Measurements from ENCODE around the gene DENND1A. TPM values are rescaled to one million over a fixed set of nuclear protein-coding genes. Genes with fewer than 3 reads are reported as not detected.

The DENND1A gene
- total RNA-seq, 1 experiment from 2014 or later, result 13.0 TPM

GRCh38 chr9:123417289-123418051, 512.5 kb downstream of the DENND1A start:
- H3K36me3 Mint-ChIP-seq (ENCODE audit: insufficient read depth, unreplicated experiment), result peaks cover 9% of the 10 kb centered on the region
- no TSS peak for BruUV-seq (replicated peaks)
- H3K27ac Mint-ChIP-seq (ENCODE audit: unreplicated experiment), result no peak overlapping the region
- H3K4me1 Mint-ChIP-seq (ENCODE audit: low read depth, unreplicated experiment), result peaks cover 8% of the 10 kb centered on the region
- no peak for TF ChIP-seq CTCF (IDR thresholded peaks at IDR 0.05; ENCODE audit: unreplicated experiment)
- intact Hi-C loops (cut with micrococcal nuclease; ENCODE audit: unreplicated experiment), result no loop called here
- no peak for DNase-seq
- CTCF ChIA-PET, result no interaction called here
- H3K9me3 Mint-ChIP-seq (ENCODE audit: low read depth, unreplicated experiment), result no peaks in the 10 kb centered on the region
- no peak overlapping the region for H3K4me3 Mint-ChIP-seq (ENCODE audit: low read depth, unreplicated experiment)
- no peaks in the 10 kb centered on the region for H3K27me3 Mint-ChIP-seq (ENCODE audit: unreplicated experiment)

GRCh38 chr9:123416176-123416575, 513.8 kb downstream of the DENND1A start:
- Mint-ChIP-seq H3K9me3 (ENCODE audit: low read depth, unreplicated experiment) (no peaks in the 10 kb centered on the region), H3K27me3 (ENCODE audit: unreplicated experiment) (no peaks in the 10 kb centered on the region), H3K36me3 (ENCODE audit: insufficient read depth, unreplicated experiment) (peaks cover 4% of the 10 kb centered on the region), H3K4me1 (ENCODE audit: low read depth, unreplicated experiment) (no peaks in the 10 kb centered on the region), H3K4me3 (ENCODE audit: low read depth, unreplicated experiment) (no peak overlapping the region), H3K27ac (ENCODE audit: unreplicated experiment) (no peak overlapping the region)
- TF ChIP-seq CTCF (IDR thresholded peaks at IDR 0.05; ENCODE audit: unreplicated experiment), result no peak
- CTCF ChIA-PET, result no interaction called here
- intact Hi-C loops (cut with micrococcal nuclease; ENCODE audit: unreplicated experiment), result no loop called here
- BruUV-seq (replicated peaks), result no TSS peak
- no peak for DNase-seq

- H3K9me3 Mint-ChIP-seq (ENCODE audit: low read depth, unreplicated experiment), result no peaks in the 10 kb centered on the region
- no peak for DNase-seq
- H3K4me3 Mint-ChIP-seq (ENCODE audit: low read depth, unreplicated experiment), result no peak overlapping the region
- intact Hi-C loops (cut with micrococcal nuclease; ENCODE audit: unreplicated experiment), result no loop called here
- H3K36me3 Mint-ChIP-seq (ENCODE audit: insufficient read depth, unreplicated experiment), result peaks cover 4% of the 10 kb centered on the region
- TF ChIP-seq CTCF (IDR thresholded peaks at IDR 0.05; ENCODE audit: unreplicated experiment), result no peak
- CTCF ChIA-PET, result no interaction called here
- H3K4me1 Mint-ChIP-seq (ENCODE audit: low read depth, unreplicated experiment), result no peaks in the 10 kb centered on the region
- no TSS peak for BruUV-seq (replicated peaks)
- H3K27ac Mint-ChIP-seq (ENCODE audit: unreplicated experiment), result no peak overlapping the region
- H3K27me3 Mint-ChIP-seq (ENCODE audit: unreplicated experiment), result no peaks in the 10 kb centered on the region
Observed at GRCh38 chr9:123414936-123415930, 514.7 kb downstream of the DENND1A start.

- Mint-ChIP-seq H3K9me3 (ENCODE audit: low read depth, unreplicated experiment) (no peaks in the 10 kb centered on the region), H3K27me3 (ENCODE audit: unreplicated experiment) (no peaks in the 10 kb centered on the region), H3K4me1 (ENCODE audit: low read depth, unreplicated experiment) (no peaks in the 10 kb centered on the region), H3K36me3 (ENCODE audit: insufficient read depth, unreplicated experiment) (peaks cover 4% of the 10 kb centered on the region), H3K27ac (ENCODE audit: unreplicated experiment) (no peak overlapping the region), H3K4me3 (ENCODE audit: low read depth, unreplicated experiment) (no peak overlapping the region)
- BruUV-seq (replicated peaks), result no TSS peak
- intact Hi-C loops (cut with micrococcal nuclease; ENCODE audit: unreplicated experiment), result no loop called here
- CTCF ChIA-PET, result no interaction called here
- DNase-seq, result no peak
- no peak for TF ChIP-seq CTCF (IDR thresholded peaks at IDR 0.05; ENCODE audit: unreplicated experiment)
Observed at GRCh38 chr9:123414204-123414603, 515.7 kb downstream of the DENND1A start.

All from Calu3 (cell line).